ENCODE data around the gene MTA1. TPM values are rescaled to one million over a fixed set of nuclear protein-coding genes. Genes with fewer than 3 reads are reported as not detected.

MTA1 gene
- total and polyA plus RNA-seq, 12 donors: 11.8 to 270 (median 59.5) TPM

GRCh38 chr14:105399466-105399775, 20.2 kb upstream of the MTA1 start:
- 88 to 94% (median 89%) methylated on average over 2 to 8 of the region's 8 CpGs for WGBS, 4 donors

GRCh38 chr14:105400016-105400415, 19.6 kb upstream of the MTA1 start:
- Histone ChIP-seq H3K27ac (no peak overlapping the region), H3K36me3 (replicated peaks in 1 of 2) (no peaks in the 10 kb centered on the region), H3K27me3 (no peaks in the 10 kb centered on the region), H3K9me3 (replicated peaks in 1 of 3) (no peaks in the 10 kb centered on the region), H3K4me1 (replicated peaks in 1 of 2) (peaks cover 17 to 19% of the 10 kb centered on the region in 2 donors), H3K4me3 (no peak overlapping the region)
- no peak for DNase-seq
- WGBS, 4 donors: 95 to 100% (median 98%) methylated on average over 1 to 9 of the region's 9 CpGs
- intact Hi-C loops (cut with DNase I): no loop called here
- TF ChIP-seq, protein P1, sequence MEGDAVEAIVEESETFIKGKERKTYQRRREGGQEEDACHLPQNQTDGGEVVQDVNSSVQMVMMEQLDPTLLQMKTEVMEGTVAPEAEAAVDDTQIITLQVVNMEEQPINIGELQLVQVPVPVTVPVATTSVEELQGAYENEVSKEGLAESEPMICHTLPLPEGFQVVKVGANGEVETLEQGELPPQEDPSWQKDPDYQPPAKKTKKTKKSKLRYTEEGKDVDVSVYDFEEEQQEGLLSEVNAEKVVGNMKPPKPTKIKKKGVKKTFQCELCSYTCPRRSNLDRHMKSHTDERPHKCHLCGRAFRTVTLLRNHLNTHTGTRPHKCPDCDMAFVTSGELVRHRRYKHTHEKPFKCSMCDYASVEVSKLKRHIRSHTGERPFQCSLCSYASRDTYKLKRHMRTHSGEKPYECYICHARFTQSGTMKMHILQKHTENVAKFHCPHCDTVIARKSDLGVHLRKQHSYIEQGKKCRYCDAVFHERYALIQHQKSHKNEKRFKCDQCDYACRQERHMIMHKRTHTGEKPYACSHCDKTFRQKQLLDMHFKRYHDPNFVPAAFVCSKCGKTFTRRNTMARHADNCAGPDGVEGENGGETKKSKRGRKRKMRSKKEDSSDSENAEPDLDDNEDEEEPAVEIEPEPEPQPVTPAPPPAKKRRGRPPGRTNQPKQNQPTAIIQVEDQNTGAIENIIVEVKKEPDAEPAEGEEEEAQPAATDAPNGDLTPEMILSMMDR (IDR thresholded peaks at IDR 0.05): no peak

More at GRCh38 chr14:105399466-105399775, 20.2 kb upstream of the MTA1 start:
- TF ChIP-seq, protein P1 (IDR thresholded peaks at IDR 0.05): no peak
- TF ChIP-seq POLR2A (IDR thresholded peaks at IDR 0.05): no peak
- H3K9me3 ChIP-seq (replicated peaks in 1 of 3): no peaks in the 10 kb centered on the region
- peaks cover 17 to 19% of the 10 kb centered on the region in 2 donors for H3K4me1 ChIP-seq (replicated peaks in 1 of 2)
- intact Hi-C loops (cut with DNase I): no loop called here
- no peaks in the 10 kb centered on the region for H3K36me3 ChIP-seq (replicated peaks in 1 of 2)
- H3K27me3 ChIP-seq: no peaks in the 10 kb centered on the region
- no peak overlapping the region for H3K27ac ChIP-seq
- DNase-seq: no peak
- peak overlapping the region in 1 of 4 donors; percentile 87 for H3K4me3 ChIP-seq

DNA sequence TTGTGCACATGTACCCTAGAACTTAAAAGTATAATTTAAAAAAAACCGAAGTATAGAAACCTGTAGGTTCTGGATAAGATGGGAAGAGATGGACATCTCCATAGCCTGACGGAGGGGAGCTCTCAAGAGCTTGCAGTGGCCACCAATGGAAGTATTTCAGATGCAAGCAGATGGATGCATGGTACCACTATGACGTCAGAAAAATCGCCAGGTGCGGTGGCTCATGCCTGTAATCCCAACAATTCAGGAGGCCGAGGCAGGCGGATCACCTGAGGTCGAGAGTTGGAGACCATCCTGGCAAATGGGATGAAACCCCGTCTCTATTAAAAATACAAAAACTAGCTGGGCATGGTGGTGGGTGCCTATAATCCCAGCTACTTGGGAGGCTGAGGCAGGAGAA, 17.9 kb upstream of the MTA1 start:
- Histone ChIP-seq H3K27me3 (no peaks in the 10 kb centered on the region), H3K9me3 (replicated peaks in 1 of 3) (no peaks in the 10 kb centered on the region), H3K4me1 (replicated peaks in 1 of 2) (peaks cover 17 to 19% of the 10 kb centered on the region in 2 donors), H3K4me3 (no peak overlapping the region), H3K27ac (no peak overlapping the region), H3K36me3 (replicated peaks in 1 of 2) (no peaks in the 10 kb centered on the region)
- WGBS, 4 donors: 96 to 98% (median 97%) methylated on average over 9 of the region's 9 CpGs
- intact Hi-C loops (cut with DNase I): no loop called here
- TF ChIP-seq POLR2A (IDR thresholded peaks at IDR 0.05): no peak
- TF ChIP-seq, protein P1 (IDR thresholded peaks at IDR 0.05): no peak
- no peak for DNase-seq

GRCh38 chr14:105408592-105408991, 11.0 kb upstream of the MTA1 start:
- WGBS, 4 donors: 75 to 86% (median 83%) methylated on average over 7 to 13 of the region's 13 CpGs
- H3K36me3 ChIP-seq (replicated peaks in 1 of 2): no peaks in the 10 kb centered on the region
- DNase-seq: no peak
- no peaks in the 10 kb centered on the region for H3K9me3 ChIP-seq (replicated peaks in 1 of 3)
- intact Hi-C loops (cut with DNase I): no loop called here
- peaks cover 16% of the 10 kb centered on the region for H3K27me3 ChIP-seq
- peaks cover 4 to 8% of the 10 kb centered on the region in 2 donors for H3K4me1 ChIP-seq (replicated peaks in 1 of 2)
- H3K27ac ChIP-seq: no peak overlapping the region
- H3K4me3 ChIP-seq: no peak overlapping the region
- TF ChIP-seq, protein P1 (IDR thresholded peaks at IDR 0.05): no peak
- TF ChIP-seq POLR2A (IDR thresholded peaks at IDR 0.05): no peak

Data from adrenal gland (tissue), 12 donors.